NCI-H526 treated with DMSO at 0.1 percent for 48 hours (cell line): ENCODE measurements around the gene SMIM8.

Experiments
- DNase-seq: peaks from one replicate; lab custom pipeline; 2025; lab: John Stamatoyannopoulos, UW

The SMIM8 gene

GRCh38 chr6:87336367-87336766, 14.0 kb downstream of the SMIM8 start:
- no peak for DNase-seq

GRCh38 chr6:87340230-87340629, 17.8 kb downstream of the SMIM8 start:
- DNase-seq, result peak; percentile 40

- no peak for DNase-seq
Measured at GRCh38 chr6:87341158-87341557, 18.8 kb downstream of the SMIM8 start.

- DNase-seq, result no peak
Measured at GRCh38 chr6:87341899-87342298, 19.5 kb downstream of the SMIM8 start.

- no peak for DNase-seq
Measured at GRCh38 chr6:87342829-87343228, 20.4 kb downstream of the SMIM8 start.

GRCh38 chr6:87344731-87345130, 22.3 kb downstream of the SMIM8 start, which contains the start of gene C6orf163:
Gene C6orf163 (plus strand): TSS chr6:87344813. CDS start chr6:87345100, 287 bp downstream.
- DNase-seq, result no peak

GRCh38 chr6:87346700-87347099, 24.3 kb downstream of the SMIM8 start:
- DNase-seq, result no peak

GRCh38 chr6:87349896-87350295, 27.5 kb downstream of the SMIM8 start:
- DNase-seq, result no peak

- no peak for DNase-seq
Measured at GRCh38 chr6:87350516-87350915, 28.1 kb downstream of the SMIM8 start.

- no peak for DNase-seq
Measured at GRCh38 chr6:87351583-87351982, 29.2 kb downstream of the SMIM8 start.

GRCh38 chr6:87356181-87356580, 33.8 kb downstream of the SMIM8 start:
- no peak for DNase-seq

GRCh38 chr6:87357479-87358196, 35.2 kb downstream of the SMIM8 start:
- DNase-seq, result no peak

- DNase-seq, result no peak
Measured at GRCh38 chr6:87364602-87365252, 42.3 kb downstream of the SMIM8 start.

GRCh38 chr6:87366072-87366827, 43.9 kb downstream of the SMIM8 start:
- DNase-seq, result no peak

GRCh38 chr6:87366899-87367298, 44.5 kb downstream of the SMIM8 start:
- no peak for DNase-seq

GRCh38 chr6:87373377-87373776, 51.0 kb downstream of the SMIM8 start:
- DNase-seq, result no peak

GRCh38 chr6:87375315-87375714, 52.9 kb downstream of the SMIM8 start:
- DNase-seq, result no peak

GRCh38 chr6:87376643-87377042, 54.3 kb downstream of the SMIM8 start:
- no peak for DNase-seq

- DNase-seq, result no peak
Measured at GRCh38 chr6:87378947-87379346, 56.6 kb downstream of the SMIM8 start.

- DNase-seq, result no peak
Measured at GRCh38 chr6:87382861-87383260, 60.5 kb downstream of the SMIM8 start.

- DNase-seq, result no peak
Measured at GRCh38 chr6:87384038-87384437, 61.6 kb downstream of the SMIM8 start.

GRCh38 chr6:87384449-87384848, 62.1 kb downstream of the SMIM8 start:
- no peak for DNase-seq

- DNase-seq, result peak; percentile 7
Measured at GRCh38 chr6:87391334-87391733, 68.9 kb downstream of the SMIM8 start.
